Measurements from ENCODE around the gene ZBTB7A. TPM values are rescaled to one million over a fixed set of nuclear protein-coding genes. Genes with fewer than 3 reads are reported as not detected.

The ZBTB7A gene
- total RNA-seq, 1 experiment from 2014 or later: 4.3 TPM

DNA sequence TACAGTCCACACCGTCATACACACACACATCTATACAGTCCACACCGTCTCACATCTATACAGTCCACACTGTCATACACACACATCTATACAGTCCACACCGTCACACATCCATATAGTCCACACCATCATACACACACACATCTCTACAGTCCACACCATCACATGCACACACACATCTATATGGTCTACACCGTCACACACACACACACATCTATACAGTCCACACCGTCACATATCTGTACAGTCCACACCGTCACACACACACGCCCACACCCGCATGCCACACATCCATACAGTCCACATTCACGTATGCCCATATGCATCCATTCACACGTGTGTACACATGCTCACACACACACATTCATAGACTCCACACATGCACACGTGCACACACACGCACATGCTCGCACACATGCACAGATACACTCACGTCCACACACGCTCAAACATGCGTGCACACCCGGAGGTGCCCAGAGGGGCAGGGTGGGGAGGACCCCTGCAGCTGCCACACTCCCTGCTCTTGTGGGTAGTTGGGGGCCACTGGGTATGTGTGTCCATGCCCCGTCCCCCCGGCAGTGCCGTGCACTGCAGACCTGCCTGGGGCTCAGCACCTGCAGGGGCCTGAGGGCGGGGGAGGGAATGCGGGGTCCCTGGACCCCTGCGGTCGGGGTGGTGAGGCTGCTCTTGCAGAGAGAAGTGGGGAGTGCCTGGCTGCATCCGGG, 30.0 kb downstream of the ZBTB7A start:
- DNase-seq (ENCODE audit: low read depth): no peak

- peak; percentile 22 for DNase-seq (ENCODE audit: low read depth)
Observed at GRCh38 chr19:4035582-4035981, 31.1 kb downstream of the ZBTB7A start.

- no peak for DNase-seq (ENCODE audit: low read depth)
Observed at GRCh38 chr19:4035018-4035566, 31.6 kb downstream of the ZBTB7A start.

GRCh38 chr19:4034048-4035017, 32.4 kb downstream of the ZBTB7A start:
- DNase-seq (ENCODE audit: low read depth): no peak

DNA sequence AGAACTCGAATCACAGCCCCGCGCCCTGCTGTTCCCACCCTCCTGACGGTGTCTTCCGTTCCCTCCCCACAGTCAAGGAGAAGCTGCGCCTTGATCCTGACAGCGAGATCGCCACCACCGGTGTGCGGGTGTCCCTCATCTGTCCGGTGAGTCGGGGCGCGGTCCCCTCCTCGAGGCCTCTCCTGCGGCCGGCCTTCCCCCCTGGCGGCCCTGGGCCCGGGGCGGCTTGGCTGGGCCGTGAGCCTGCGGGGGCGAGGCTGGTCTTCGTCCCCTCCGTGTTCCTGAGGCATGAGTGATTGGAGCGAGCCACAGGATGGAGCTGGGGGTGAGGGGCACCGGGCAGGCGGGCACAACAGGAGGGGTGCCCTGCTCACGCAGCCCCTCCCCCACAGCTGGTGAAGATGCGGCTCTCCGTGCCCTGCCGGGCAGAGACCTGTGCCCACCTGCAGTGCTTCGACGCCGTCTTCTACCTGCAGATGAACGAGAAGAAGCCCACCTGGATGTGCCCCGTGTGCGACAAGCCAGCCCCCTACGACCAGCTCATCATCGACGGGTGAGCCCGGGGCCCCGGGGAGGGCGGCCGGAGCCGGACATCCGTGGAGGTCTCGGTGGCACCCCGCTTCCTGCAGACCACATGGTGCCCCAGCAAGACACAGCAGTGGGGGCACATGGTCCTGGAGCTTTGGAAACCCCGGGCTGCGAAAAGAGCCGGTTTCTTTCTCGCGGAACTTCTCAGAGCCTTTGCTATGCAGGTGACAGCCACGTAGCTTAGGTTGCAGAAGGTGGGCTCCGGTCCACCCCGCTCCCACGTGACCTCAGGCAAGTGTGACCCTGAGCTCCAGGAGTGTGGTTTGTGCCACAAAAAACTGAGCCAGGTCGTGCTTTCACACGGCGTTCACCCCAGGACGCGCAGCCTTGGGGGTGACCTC, 33.4 kb downstream of the ZBTB7A start:
- no peak for DNase-seq (ENCODE audit: low read depth)

GRCh38 chr19:4032436-4032835, 34.3 kb downstream of the ZBTB7A start:
- no peak for DNase-seq (ENCODE audit: low read depth)

- DNase-seq (ENCODE audit: low read depth): no peak
Observed at GRCh38 chr19:4031420-4031819, 35.3 kb downstream of the ZBTB7A start.

DNA sequence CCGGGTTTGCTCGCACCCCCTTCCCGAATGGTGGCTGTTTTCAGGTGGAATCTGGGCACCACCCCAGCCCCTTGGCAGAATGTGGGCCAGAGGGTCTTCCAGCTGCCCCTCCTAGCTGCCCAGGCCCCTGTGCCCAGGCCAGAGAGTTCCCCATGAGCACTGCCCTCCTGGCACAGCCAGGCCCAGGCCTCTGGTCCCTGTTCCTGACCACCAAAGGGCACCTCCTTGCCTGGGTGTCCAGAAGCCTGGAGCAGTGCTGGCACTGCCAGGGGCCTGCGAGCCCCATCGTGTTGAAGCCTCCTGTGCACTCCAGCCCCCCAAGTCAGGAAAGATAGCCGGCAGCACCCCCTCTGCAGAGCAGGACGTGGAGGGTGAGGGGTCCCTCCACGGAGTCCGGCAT, 35.7 kb downstream of the ZBTB7A start:
- no peak for DNase-seq (ENCODE audit: low read depth)

- no peak for DNase-seq (ENCODE audit: low read depth)
Observed at GRCh38 chr19:4030552-4030951, 36.1 kb downstream of the ZBTB7A start.

DNA sequence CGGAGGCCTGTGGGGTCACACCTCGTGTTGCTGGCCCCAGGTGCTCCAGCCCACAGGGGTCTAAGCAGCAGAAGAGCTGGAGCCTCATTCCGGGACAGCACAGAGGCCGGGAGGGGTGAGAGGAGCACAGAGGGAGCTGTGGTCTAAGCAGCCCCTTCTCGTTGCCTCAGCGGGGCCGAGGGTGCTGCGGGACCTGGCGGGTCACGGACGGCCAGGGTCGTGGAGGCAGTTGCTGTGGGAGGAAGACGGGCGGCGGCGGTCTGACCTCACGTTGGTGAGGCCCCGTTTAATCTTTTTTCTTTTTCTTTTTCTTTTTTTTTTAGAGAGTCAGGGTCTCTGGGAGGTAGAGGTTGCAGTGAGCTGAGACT, 37.5 kb downstream of the ZBTB7A start:
- no peak for DNase-seq (ENCODE audit: low read depth)

- DNase-seq (ENCODE audit: low read depth): no peak
Observed at GRCh38 chr19:4028334-4029246, 38.1 kb downstream of the ZBTB7A start.

DNA sequence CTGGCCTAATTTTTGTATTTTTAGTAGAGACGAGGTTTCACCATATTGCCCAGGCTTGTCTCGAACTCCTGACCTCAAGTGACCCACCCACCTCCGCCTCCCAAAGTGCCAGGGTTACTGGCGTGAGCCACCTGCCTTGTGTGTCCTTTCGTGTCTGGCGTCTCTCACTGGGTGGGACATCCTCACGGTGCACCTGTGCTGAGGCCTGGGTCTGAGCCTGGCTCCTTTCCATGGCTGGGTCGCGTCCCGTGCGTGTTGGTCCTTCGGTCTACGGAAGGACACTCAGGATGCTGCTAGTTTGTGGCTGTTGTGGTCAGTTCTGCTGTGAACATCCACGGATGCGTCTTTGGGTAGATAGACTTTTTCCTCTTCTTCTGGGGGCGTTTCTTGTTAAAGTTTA, 39.6 kb downstream of the ZBTB7A start:
- no peak for DNase-seq (ENCODE audit: low read depth)

DNA sequence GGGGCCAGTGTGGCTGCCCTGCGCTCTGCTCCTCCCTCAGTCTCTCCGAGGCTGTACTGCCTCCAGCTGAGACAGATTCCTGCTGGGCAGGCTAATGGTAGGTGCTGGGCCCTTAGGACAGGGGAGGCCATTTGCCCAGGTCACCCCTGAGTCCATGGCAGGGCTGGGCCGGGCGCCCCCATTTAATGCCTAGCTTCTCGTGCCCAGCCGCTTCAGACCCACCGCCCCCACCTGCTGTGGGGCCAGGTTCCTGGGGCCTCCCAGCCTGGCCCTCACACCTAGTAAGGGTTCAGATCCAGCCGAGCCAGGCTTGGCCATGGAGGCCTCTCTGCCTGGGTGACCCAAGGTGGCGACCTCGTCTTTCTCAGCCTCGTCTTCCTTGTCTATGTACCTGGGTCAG, 41.4 kb downstream of the ZBTB7A start:
- no peak for DNase-seq (ENCODE audit: low read depth)

DNA sequence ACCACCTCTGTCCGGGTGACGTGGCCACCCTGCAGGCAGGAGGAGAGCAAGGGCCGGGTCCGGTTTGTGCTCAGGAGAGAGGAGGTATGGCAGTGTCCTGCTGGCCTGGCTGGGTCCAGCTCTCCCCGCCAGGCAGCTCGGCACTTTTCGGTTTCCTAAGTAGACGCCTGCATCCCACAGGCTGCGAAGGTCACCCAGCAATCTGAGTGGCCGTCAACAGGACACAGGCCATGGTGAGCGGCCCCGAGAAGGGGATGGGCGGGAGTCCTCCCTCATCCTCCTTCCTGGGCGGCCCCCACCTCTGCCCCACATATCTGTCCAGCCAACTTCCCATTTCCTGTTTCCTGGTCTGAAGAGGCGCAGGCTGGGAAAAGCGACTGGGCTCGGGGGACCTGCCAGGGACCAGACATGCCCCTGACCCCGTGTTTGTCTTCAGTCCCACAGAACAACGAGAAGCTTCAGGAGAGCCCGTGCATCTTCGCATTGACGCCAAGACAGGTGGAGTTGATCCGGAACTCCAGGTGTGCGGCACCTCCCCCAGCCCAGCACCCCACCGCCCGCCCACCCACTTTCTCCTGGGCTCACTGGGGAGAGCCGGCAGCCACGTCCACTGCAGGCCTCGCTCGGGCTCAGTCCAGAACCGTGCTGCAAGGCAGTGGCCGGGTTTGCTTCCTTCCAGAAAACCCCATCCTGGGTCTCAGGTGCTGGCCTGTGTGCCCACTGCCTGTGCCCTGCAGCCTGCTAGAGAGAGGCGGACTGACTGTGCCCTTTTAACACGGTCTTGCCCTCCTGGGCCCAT, 42.9 kb downstream of the ZBTB7A start:
- no peak for DNase-seq (ENCODE audit: low read depth)

- DNase-seq (ENCODE audit: low read depth): no peak
Observed at GRCh38 chr19:4019578-4019977, 47.1 kb downstream of the ZBTB7A start.

- DNase-seq (ENCODE audit: low read depth): no peak
Observed at GRCh38 chr19:4018775-4019504, 47.8 kb downstream of the ZBTB7A start.

DNA sequence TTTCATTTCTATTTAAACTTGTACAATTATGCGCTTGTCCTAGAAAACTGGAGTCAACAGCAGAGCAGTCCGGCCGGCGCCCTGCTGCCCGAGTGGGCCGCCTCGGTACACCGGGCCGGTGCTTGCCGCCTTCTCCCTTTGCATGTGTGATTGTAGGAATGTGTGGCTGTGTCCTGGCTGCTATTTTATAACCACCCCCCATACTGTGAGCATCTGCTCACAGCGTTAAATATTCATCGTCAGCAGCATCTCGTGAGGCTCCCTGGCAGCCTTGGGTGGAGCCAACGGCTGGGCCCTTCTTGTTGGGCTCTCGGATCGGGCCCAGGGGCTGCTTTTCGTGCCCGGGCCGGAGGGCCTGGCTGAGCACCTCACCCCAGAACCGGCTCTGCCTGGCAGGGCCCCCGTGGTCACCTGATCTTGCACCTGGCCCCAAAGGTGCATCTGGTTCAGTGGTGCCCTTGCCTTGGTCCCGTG, 48.5 kb downstream of the ZBTB7A start:
- no peak for DNase-seq (ENCODE audit: low read depth)

- DNase-seq (ENCODE audit: low read depth): no peak
Observed at GRCh38 chr19:4016903-4017638, 49.6 kb downstream of the ZBTB7A start.

All from RPMI7951 (cell line).